HepG2 (cell line): ENCODE data around the gene DYNLT5. TPM values are rescaled to one million over a fixed set of nuclear protein-coding genes. Genes with fewer than 3 reads are reported as not detected.
"Not testable (repeated sequence)": the region's sequence is repeated elsewhere in the genome, so short reads cannot be mapped to it uniquely, and the experiment has no call there.

ENCODE experiments used
- ATAC-seq: fragments of 200-7000 bp; cut with Tn5 transposase; 3 replicates; pipeline ENCODE4 v1.9.1; 2020; ENCODE audit warnings: mild to moderate bottlenecking, moderate library complexity
- BruUV-seq: library from RNA; stranded (reverse); fragments of 400-500 nt; replicated peaks from 2 replicates; lab custom pipeline; 2021; lab: Mats Ljungman, UMichigan
- CTCF ChIA-PET: fragments of 300-600 bp; formaldehyde crosslinking; extraction: SDS; loops from one replicate; lab custom pipeline; 2021; ENCODE audit warnings: low total read pairs, inconsistent platforms, low intra/inter-chr PET ratio; lab: Yijun Ruan, JAX
- POLR2A ChIA-PET: fragments of 350-600 bp; sonication (Branson Sonifier 250); formaldehyde crosslinking; loops from one replicate; lab custom pipeline; 2020; ENCODE audit warnings: antibody characterized with exemption, inconsistent platforms; lab: Yijun Ruan, JAX
- DNase-seq: peaks from one replicate; pipeline ENCODE4 v3.0.0-alpha.2; 2015; ENCODE audit warnings: low spot score
- FAIRE-seq: peaks from 3 replicates; lab custom pipeline; 2011; peaks lifted over from hg19 to GRCh38; lab: Jason Lieb, UNC
- H2AFZ ChIP-seq: one replicate; pipeline ENCODE4 v1.6.1; 2011; ENCODE audit warnings: low read length, inconsistent platforms
- H3K27ac ChIP-seq: fragments of 300-600 bp; 3 replicates; pipeline ENCODE4 v1.8.0; 2011; ENCODE audit warnings: mixed run types, mild to moderate bottlenecking, mixed read lengths, low read length, inconsistent platforms; ENCODE audit not compliant: insufficient read depth; ENCODE audit errors: extremely low read length
- H3K27me3 ChIP-seq, 2 experiments: fragments of 200-600 bp in 1 of 2; 2 replicates in 1 of 2; 3 replicates in 1 of 2; pipeline versions ENCODE4 v1.6.0 to v1.8.0; 2011; ENCODE audit warnings: low read length in 2 of 2, mild to moderate bottlenecking in 2 of 2, moderate library complexity in 2 of 2, inconsistent platforms in 1 of 2; ENCODE audit not compliant: insufficient read depth in 2 of 2, control insufficient read depth in 1 of 2
- H3K36me3 ChIP-seq, 2 experiments: fragments of 200-600 bp in 1 of 2; replicated peaks in 1 of 2; 2 replicates in 1 of 2; 3 replicates in 1 of 2; pipeline versions ENCODE4 v1.5.1 to v1.8.0; 2011; ENCODE audit warnings: low read length in 2 of 2, inconsistent platforms in 1 of 2; ENCODE audit not compliant: insufficient read depth in 2 of 2, control insufficient read depth in 1 of 2
- H3K4me1 ChIP-seq: 2 replicates; pipeline ENCODE4 v1.5.1; 2012; ENCODE audit warnings: low read length, inconsistent platforms; ENCODE audit not compliant: insufficient read depth
- H3K4me2 ChIP-seq: 2 replicates; pipeline ENCODE4 v1.6.0; 2011; ENCODE audit warnings: low read depth, low read length, inconsistent platforms
- H3K4me3 ChIP-seq, 3 experiments: fragments of 200-600 bp in 1 of 3; sonication (generic), shearing (Covaris generic) in 1 of 3; replicated peaks in 1 of 3; 2 replicates each; pipeline ENCODE4 v1.5.1; 2011 to 2016; ENCODE audit warnings: low read length in 3 of 3, inconsistent platforms in 2 of 3, low read depth in 2 of 3, mild to moderate bottlenecking in 2 of 3, control low read depth in 1 of 3, mixed read lengths in 1 of 3; ENCODE audit not compliant: insufficient read depth in 1 of 3
- H3K79me2 ChIP-seq: one replicate; pipeline ENCODE4 v1.6.1; 2011; ENCODE audit warnings: low read length, inconsistent platforms; ENCODE audit not compliant: insufficient read depth
- H3K9ac ChIP-seq: 2 replicates; pipeline ENCODE4 v1.6.0; 2011; ENCODE audit warnings: mild to moderate bottlenecking, low read depth, low read length, inconsistent platforms; ENCODE audit not compliant: insufficient read depth
- H3K9me3 ChIP-seq: 2 replicates; pipeline ENCODE4 v1.5.1; 2012; ENCODE audit warnings: mild to moderate bottlenecking, low read length
- H4K20me1 ChIP-seq: 2 replicates; pipeline ENCODE4 v1.6.0; 2011; ENCODE audit warnings: inconsistent platforms, mild to moderate bottlenecking, low read length, moderate library complexity; ENCODE audit not compliant: insufficient read depth
- CHD4 ChIP-seq: fragments of 200-600 bp; sonication (generic); IDR thresholded peaks from 2 replicates; pipeline ENCODE4 v1.7.0; 2017; ENCODE audit warnings: mild to moderate bottlenecking, low read length, borderline replicate concordance
- HMG20B ChIP-seq: conservative IDR thresholded peaks from 2 replicates; pipeline ENCODE4 v1.6.1; 2016; ENCODE audit warnings: missing genetic modification reagents, missing compliant biosample characterization
- PITX1 ChIP-seq: sonication (generic); formaldehyde crosslinking; IDR thresholded peaks from 2 replicates; pipeline ENCODE4 v1.5.1; 2020; ENCODE audit warnings: mild to moderate bottlenecking, missing genetic modification reagents
- RBFOX2 ChIP-seq: fragments of 200-400 bp; formaldehyde crosslinking; IDR thresholded peaks from 2 replicates; pipeline ENCODE4 v1.6.1; 2017; ENCODE audit warnings: low read depth, mild to moderate bottlenecking, low read length
- ZFP41 ChIP-seq: sonication (generic); formaldehyde crosslinking; IDR thresholded peaks from 2 replicates; pipeline ENCODE4 v1.4.0; 2020; ENCODE audit warnings: mild to moderate bottlenecking, missing genetic modification reagents, borderline replicate concordance
- ZNF468 ChIP-seq: sonication (generic); formaldehyde crosslinking; IDR thresholded peaks from 2 replicates; pipeline ENCODE4 v1.8.0; 2022; ENCODE audit warnings: mild to moderate bottlenecking, moderate library complexity, missing genetic modification reagents
- ZNF788 ChIP-seq: sonication (generic); formaldehyde crosslinking; IDR thresholded peaks from 2 replicates; pipeline ENCODE4 v1.5.0; 2020; ENCODE audit warnings: mild to moderate bottlenecking, missing genetic modification reagents, borderline replicate concordance
- ZNF839 ChIP-seq: sonication (generic); formaldehyde crosslinking; IDR thresholded peaks from 2 replicates; pipeline ENCODE4 v1.4.0; 2020; ENCODE audit warnings: missing genetic modification reagents, mild to moderate bottlenecking, borderline replicate concordance
- WGBS: methylation state at CpG from one replicate; pipeline ENCODE4 v1.1.6; 2017; ENCODE audit warnings: low lambda C conversion rate; 5-methylcytosine and 5-hydroxymethylcytosine counted together
- in situ Hi-C: cut with HindIII; loops from 2 replicates; pipeline ENCODE4 v1.10.0; 2017; ENCODE audit warnings: low pct_unique_long_range_greater_than_20kb; ENCODE audit not compliant: extremely low pct_ligation_motif_present
- intact Hi-C: fragments of 100-400 bp; cut with micrococcal nuclease; formaldehyde crosslinking; loops from one replicate; pipeline ENCODE4 v1.10.0; 2022; ENCODE audit not compliant: unreplicated experiment
- polyA plus RNA-seq, 8 experiments: library from polyadenylated mRNA; depleted of rRNA in 3 of 8; stranded (reverse) in 7 of 8; unstranded in 1 of 8; fragments of >200 nt; fragmentation: Illumina TruSeq in 4 of 8; extraction: Trizol in 4 of 8; gene quantifications; 2 replicates each; pipeline versions ENCODE4 v1.2.1 to v1.2.3, GENCODE V29; 2011 to 2016; ENCODE audit warnings: low read depth in 4 of 8, missing spikeins in 1 of 8, mixed read lengths in 1 of 8; ENCODE audit not compliant: insufficient read depth in 1 of 8
- total RNA-seq, 5 experiments: library from RNA; depleted of rRNA; stranded (reverse); fragments of >200 nt; fragmentation: Illumina TruSeq; extraction: Trizol; gene quantifications; 2 replicates each; pipeline ENCODE4 v1.2.3, GENCODE V29; 2016; ENCODE audit warnings: low read depth in 1 of 5
- TF ChIP-seq, protein P1 (sequence below): sonication (generic); formaldehyde crosslinking; IDR thresholded peaks from 2 replicates; pipeline ENCODE4 v1.5.0; 2020; ENCODE audit warnings: mild to moderate bottlenecking, missing genetic modification reagents, borderline replicate concordance

DYNLT5 gene
- total and polyA plus RNA-seq, 2 of the 13 experiments (the other 11 are each of a cell fraction or from before 2014, with no cell fraction given) = not detected

GRCh38 chr1:66728021-66728420 is 24.2 kb upstream of the DYNLT5 start:
- Histone ChIP-seq H3K4me1 (no peaks in the 10 kb centered on the region), H4K20me1 (no peaks in the 10 kb centered on the region; the same call in 1 of the 2 replicates), H3K27me3 (no peaks in the 10 kb centered on the region), H3K9me3 (no peaks in the 10 kb centered on the region), H3K36me3 (no peaks in the 10 kb centered on the region), H3K4me2 (no peak overlapping the region), H2AFZ (no peak overlapping the region), H3K79me2 (no peaks in the 10 kb centered on the region), H3K9ac (no peak overlapping the region), H3K4me3 (no peak overlapping the region), H3K27ac (no peak overlapping the region)
- 0% methylated on average over 2 of the region's 2 CpGs for WGBS
- intact Hi-C loops (loop anchor here (5.0 kb wide), 1 partner anchor 226 kb away; no protein-coding TSS in a partner anchor), in situ Hi-C loops (loop anchor here (10.0 to 25.0 kb wide), 2 partner anchors 463 to 766 kb away; no protein-coding TSS in a partner anchor)
- ChIA-PET POLR2A (no interaction called here), CTCF (no interaction called here)
- no peak for TF ChIP-seq RBFOX2
- TF ChIP-seq ZNF468 (CRISPR knock-in tag) = no peak
- TF ChIP-seq ZFP41 (CRISPR knock-in tag) = no peak
- TF ChIP-seq HMG20B (CRISPR knock-in tag) = no peak
- TF ChIP-seq, protein P1, sequence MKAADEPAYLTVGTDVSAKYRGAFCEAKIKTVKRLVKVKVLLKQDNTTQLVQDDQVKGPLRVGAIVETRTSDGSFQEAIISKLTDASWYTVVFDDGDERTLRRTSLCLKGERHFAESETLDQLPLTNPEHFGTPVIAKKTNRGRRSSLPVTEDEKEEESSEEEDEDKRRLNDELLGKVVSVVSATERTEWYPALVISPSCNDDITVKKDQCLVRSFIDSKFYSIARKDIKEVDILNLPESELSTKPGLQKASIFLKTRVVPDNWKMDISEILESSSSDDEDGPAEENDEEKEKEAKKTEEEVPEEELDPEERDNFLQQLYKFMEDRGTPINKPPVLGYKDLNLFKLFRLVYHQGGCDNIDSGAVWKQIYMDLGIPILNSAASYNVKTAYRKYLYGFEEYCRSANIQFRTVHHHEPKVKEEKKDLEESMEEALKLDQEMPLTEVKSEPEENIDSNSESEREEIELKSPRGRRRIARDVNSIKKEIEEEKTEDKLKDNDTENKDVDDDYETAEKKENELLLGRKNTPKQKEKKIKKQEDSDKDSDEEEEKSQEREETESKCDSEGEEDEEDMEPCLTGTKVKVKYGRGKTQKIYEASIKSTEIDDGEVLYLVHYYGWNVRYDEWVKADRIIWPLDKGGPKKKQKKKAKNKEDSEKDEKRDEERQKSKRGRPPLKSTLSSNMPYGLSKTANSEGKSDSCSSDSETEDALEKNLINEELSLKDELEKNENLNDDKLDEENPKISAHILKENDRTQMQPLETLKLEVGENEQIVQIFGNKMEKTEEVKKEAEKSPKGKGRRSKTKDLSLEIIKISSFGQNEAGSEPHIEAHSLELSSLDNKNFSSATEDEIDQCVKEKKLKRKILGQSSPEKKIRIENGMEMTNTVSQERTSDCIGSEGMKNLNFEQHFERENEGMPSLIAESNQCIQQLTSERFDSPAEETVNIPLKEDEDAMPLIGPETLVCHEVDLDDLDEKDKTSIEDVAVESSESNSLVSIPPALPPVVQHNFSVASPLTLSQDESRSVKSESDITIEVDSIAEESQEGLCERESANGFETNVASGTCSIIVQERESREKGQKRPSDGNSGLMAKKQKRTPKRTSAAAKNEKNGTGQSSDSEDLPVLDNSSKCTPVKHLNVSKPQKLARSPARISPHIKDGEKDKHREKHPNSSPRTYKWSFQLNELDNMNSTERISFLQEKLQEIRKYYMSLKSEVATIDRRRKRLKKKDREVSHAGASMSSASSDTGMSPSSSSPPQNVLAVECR (CRISPR knock-in tag) = no peak
- no peak for TF ChIP-seq ZNF788 (CRISPR knock-in tag)
- no peak for TF ChIP-seq PITX1 (CRISPR knock-in tag)
- TF ChIP-seq ZNF839 (CRISPR knock-in tag) = no peak
- TF ChIP-seq CHD4 = no peak
- no peak for FAIRE-seq
- no TSS peak for BruUV-seq
- ATAC-seq = no peak
- DNase-seq = no peak

GRCh38 chr1:66728716-66729115 is 23.5 kb upstream of the DYNLT5 start:
- H2AFZ ChIP-seq, DNase-seq, CTCF ChIA-PET, ATAC-seq, H3K36me3 ChIP-seq, H3K4me3 ChIP-seq, H3K9me3 ChIP-seq, H3K4me1 ChIP-seq, H3K27me3 ChIP-seq, H3K27ac ChIP-seq, H3K9ac ChIP-seq, BruUV-seq, H4K20me1 ChIP-seq, FAIRE-seq, H3K4me2 ChIP-seq, H3K79me2 ChIP-seq, POLR2A ChIA-PET: not testable (repeated sequence)
- in situ Hi-C loops (loop anchor here (10.0 to 25.0 kb wide), 2 partner anchors 464 to 766 kb away; no protein-coding TSS in a partner anchor), intact Hi-C loops (loop anchor here (5.0 kb wide), 1 partner anchor 226 kb away; no protein-coding TSS in a partner anchor)
